Endodermal cell (in vitro differentiated cells): ENCODE results near the gene TMEM238L. TPM values are rescaled to one million over a fixed set of nuclear protein-coding genes. Genes with fewer than 3 reads are reported as not detected.

Experiments
- DNase-seq: peaks from one replicate; pipeline ENCODE4 v3.0.0-alpha.2; 2017
- H3K27ac ChIP-seq: 2 replicates; pipeline ENCODE4 v1.5.1; 2013; ENCODE audit warnings: mild to moderate bottlenecking, low read depth, low read length, moderate library complexity
- H3K27me3 ChIP-seq: 2 replicates; pipeline ENCODE4 v1.6.1; 2013; ENCODE audit warnings: mild to moderate bottlenecking, low read length, moderate library complexity; ENCODE audit not compliant: insufficient read depth, control insufficient read depth, poor library complexity, severe bottlenecking
- H3K36me3 ChIP-seq: 2 replicates; pipeline ENCODE4 v1.7.0; 2013; ENCODE audit warnings: mild to moderate bottlenecking, low read length, moderate library complexity; ENCODE audit not compliant: control insufficient read depth, insufficient read depth
- H3K4me1 ChIP-seq: one replicate; pipeline ENCODE4 v1.7.0; 2013; ENCODE audit warnings: low read length; ENCODE audit not compliant: control insufficient read depth, insufficient read depth
- H3K4me3 ChIP-seq: 2 replicates; pipeline ENCODE4 v1.5.1; 2013; ENCODE audit warnings: mild to moderate bottlenecking, low read length, moderate library complexity
- H3K9ac ChIP-seq: 2 replicates; pipeline ENCODE4 v1.6.1; 2013; ENCODE audit warnings: mild to moderate bottlenecking, low read length, moderate library complexity; ENCODE audit not compliant: poor library complexity, severe bottlenecking; ENCODE audit errors: extremely low read depth
- H3K9me3 ChIP-seq: 2 replicates; pipeline ENCODE4 v1.6.1; 2013; ENCODE audit warnings: mild to moderate bottlenecking, low read length, moderate library complexity; ENCODE audit not compliant: control insufficient read depth
- H3K27ac Mint-ChIP-seq: 2 replicates; pipeline ENCODE4 v1.8.0; 2020; ENCODE audit warnings: mixed read lengths
- H3K27me3 Mint-ChIP-seq: 2 replicates; pipeline ENCODE4 v1.8.0; 2021; ENCODE audit warnings: mild to moderate bottlenecking, mixed read lengths; ENCODE audit not compliant: insufficient read depth
- H3K36me3 Mint-ChIP-seq: 2 replicates; pipeline ENCODE4 v1.8.0; 2020; ENCODE audit warnings: low read depth, mixed read lengths
- H3K4me1 Mint-ChIP-seq: 2 replicates; pipeline ENCODE4 v1.8.0; 2020; ENCODE audit warnings: mixed read lengths
- H3K4me3 Mint-ChIP-seq: 2 replicates; pipeline ENCODE4 v1.8.0; 2020; ENCODE audit warnings: mild to moderate bottlenecking, moderate library complexity, mixed read lengths
- H3K9me3 Mint-ChIP-seq: 2 replicates; pipeline ENCODE4 v1.8.0; 2020; ENCODE audit warnings: mild to moderate bottlenecking, mixed read lengths
- CTCF ChIP-seq: fragments of 200-600 bp; sonication (generic); conservative IDR thresholded peaks from 2 replicates; pipeline ENCODE4 v1.5.0; 2021; ENCODE audit warnings: antibody characterized with exemption, mild to moderate bottlenecking
- WGBS, 2 experiments: methylation state at CpG; one replicate each; pipeline versions ENCODE4 v1.1.5 to v1.1.7; 2013; ENCODE audit warnings: missing lambda C conversion rate in 2 of 2, mixed read lengths in 1 of 2; ENCODE audit not compliant: insufficient coverage in 1 of 2, insufficient read length in 1 of 2; 5-methylcytosine and 5-hydroxymethylcytosine counted together
- total RNA-seq, 2 donors: library from RNA; stranded (reverse); fragmentation: NEBNext Ultra II Directional in 1 of 2; extraction: Animal tissue kit (Norgen Biotek cat#: 25700) in 1 of 2; gene quantifications; 2 replicates in 1 of 2; 3 replicates in 1 of 2; pipeline ENCODE4 v1.2.1, GENCODE V29; 2021

TMEM238L gene
- total RNA-seq, 2 donors from 2014 or later, result not detected

GRCh38 chr17:10756185-10756584 lies 47.7 kb downstream of the TMEM238L start:
- WGBS, 2 experiments, result 60% methylated on average over 1 of the region's 1 CpG; no CpG with 5 or more reads in 1 of the 2 experiments
- TF ChIP-seq CTCF, result no peak
- Histone ChIP-seq H3K36me3 (no peaks in the 10 kb centered on the region), H3K27me3 (no peaks in the 10 kb centered on the region), H3K27ac (no peak overlapping the region), H3K4me1 (no peaks in the 10 kb centered on the region), H3K9ac (no peak overlapping the region), H3K4me3 (no peak overlapping the region), H3K9me3 (no peaks in the 10 kb centered on the region)
- Mint-ChIP-seq H3K27me3 (peaks cover 2% of the 10 kb centered on the region), H3K27ac (no peak overlapping the region), H3K9me3 (no peaks in the 10 kb centered on the region), H3K4me3 (no peak overlapping the region), H3K36me3 (no peaks in the 10 kb centered on the region), H3K4me1 (peaks cover 30% of the 10 kb centered on the region)
- peak; percentile 76 for DNase-seq

GRCh38 chr17:10755592-10756127 lies 48.2 kb downstream of the TMEM238L start:
- 55 to 72% methylated on average over 2 to 3 of the region's 3 CpGs for WGBS, 2 experiments
- Histone ChIP-seq H3K27me3 (no peaks in the 10 kb centered on the region), H3K27ac (no peak overlapping the region), H3K9ac (no peak overlapping the region), H3K9me3 (no peaks in the 10 kb centered on the region), H3K36me3 (no peaks in the 10 kb centered on the region), H3K4me3 (peak overlapping the region; percentile 73), H3K4me1 (no peaks in the 10 kb centered on the region)
- no peak for DNase-seq
- TF ChIP-seq CTCF, result no peak
- Mint-ChIP-seq H3K4me1 (peaks cover 30% of the 10 kb centered on the region), H3K9me3 (no peaks in the 10 kb centered on the region), H3K27ac (peak overlapping the region; percentile 91), H3K27me3 (peaks cover 2% of the 10 kb centered on the region), H3K4me3 (peak overlapping the region; percentile 59), H3K36me3 (no peaks in the 10 kb centered on the region)

- H3K36me3 ChIP-seq, result no peaks in the 10 kb centered on the region
- Mint-ChIP-seq H3K4me3 (peak overlapping the region; percentile 59), H3K9me3 (no peaks in the 10 kb centered on the region), H3K27ac (peak overlapping the region; percentile 91), H3K27me3 (peaks cover 2% of the 10 kb centered on the region), H3K36me3 (no peaks in the 10 kb centered on the region), H3K4me1 (peaks cover 30% of the 10 kb centered on the region)
- H3K4me3 ChIP-seq, result peak overlapping the region; percentile 73
- H3K4me1 ChIP-seq, result no peaks in the 10 kb centered on the region
- no peak overlapping the region for H3K27ac ChIP-seq
- WGBS, 2 experiments, result 12 to 14% methylated on average over 8 to 14 of the region's 14 CpGs
- H3K9me3 ChIP-seq, result no peaks in the 10 kb centered on the region
- no peak overlapping the region for H3K9ac ChIP-seq
- no peaks in the 10 kb centered on the region for H3K27me3 ChIP-seq
- DNase-seq, result peak; percentile 89
- no peak for TF ChIP-seq CTCF
These were observed 48.9 kb downstream of the TMEM238L start for GRCh38 chr17:10754861-10755591.
